ENCODE measurements around the gene TNC. TPM values are rescaled to one million over a fixed set of nuclear protein-coding genes. Genes with fewer than 3 reads are reported as not detected.
"Not testable (repeated sequence)": the region's sequence is repeated elsewhere in the genome, so short reads cannot be mapped to it uniquely, and the experiment has no call there.

The TNC gene
- total and polyA plus RNA-seq, 10 of the 15 experiments (the other 5 are each of a cell fraction or from before 2014, with no cell fraction given) = 0.05 to 4.2 (median 0.14) TPM

GRCh38 chr9:115130176-115130575 is 12.2 kb upstream of the TNC start:
- intact Hi-C loops (cut with micrococcal nuclease; ENCODE audit: unreplicated experiment) = no loop called here
- no peaks in the 10 kb centered on the region for H3K79me2 ChIP-seq (ENCODE audit: control insufficient read depth, insufficient read depth, low read length)
- FAIRE-seq (no peak), ATAC-seq (no peak), DNase-seq (ENCODE audit: low read depth, low spot score) (no peak)
- H3K27ac ChIP-seq (ENCODE audit: control insufficient read depth, insufficient read depth) = no peak overlapping the region
- no TSS peak for BruUV-seq (replicated peaks)
- in situ Hi-C loops (cut with MboI) = no loop called here
- H3K4me1 ChIP-seq (ENCODE audit: control insufficient read depth, insufficient read depth, low read length) = no peaks in the 10 kb centered on the region
- H3K27me3 ChIP-seq (replicated peaks in 1 of 2; ENCODE audit: control insufficient read depth in 2 of 2, insufficient read depth in 2 of 2, low read length in 1 of 2) = no peaks in the 10 kb centered on the region; a peak in 1 of 4 replicates
- ChIA-PET POLR2A (no interaction called here), SMC1A (ENCODE audit: uncharacterized antibody, unreplicated experiment) (no interaction called here), CTCF (no interaction called here), RAD21 (ENCODE audit: unreplicated experiment) (no interaction called here)
- H3K36me3 ChIP-seq (ENCODE audit: control insufficient read depth in 2 of 2, insufficient read depth in 2 of 2, low read length in 1 of 2) = no peaks in the 10 kb centered on the region
- no peak for TF ChIP-seq ZZZ3 (IDR thresholded peaks at IDR 0.05; ENCODE audit: control insufficient read depth, insufficient read length, low read depth)
- TF ChIP-seq HDAC6 (IDR thresholded peaks at IDR 0.05; ENCODE audit: unreplicated experiment) = no peak
- TF ChIP-seq GABPA (IDR thresholded peaks at IDR 0.05; ENCODE audit: low read depth) = no peak
- no peak for TF ChIP-seq CREB1 (IDR thresholded peaks at IDR 0.05; ENCODE audit: low read depth)
- TF ChIP-seq ZBTB33 (IDR thresholded peaks at IDR 0.05) = no peak
- no peak for TF ChIP-seq KDM1A (IDR thresholded peaks at IDR 0.05; ENCODE audit: borderline replicate concordance)
- TF ChIP-seq POLR2AphosphoS2 (IDR thresholded peaks at IDR 0.05; ENCODE audit: low read depth, low read length) = no peak
- TF ChIP-seq MXI1 (IDR thresholded peaks at IDR 0.05; ENCODE audit: low read depth, low read length) = no peak
- no peak for TF ChIP-seq IKZF1 (conservative IDR thresholded peaks at IDR 0.05)
- TF ChIP-seq FOXK2 (IDR thresholded peaks at IDR 0.05) = no peak
- no peak for TF ChIP-seq SPI1 (IDR thresholded peaks at IDR 0.05; ENCODE audit: borderline replicate concordance, insufficient read depth, low read depth, low read length)
- no peak for TF ChIP-seq ETV6 (conservative IDR thresholded peaks at IDR 0.05 in 1 of 2, IDR thresholded peaks at IDR 0.05 in 1 of 2; ENCODE audit: borderline replicate concordance in 1 of 2, low read depth in 1 of 2)
- no peak for TF ChIP-seq ZBED1 (IDR thresholded peaks at IDR 0.05; ENCODE audit: borderline replicate concordance)
- no peak for TF ChIP-seq HDGF (IDR thresholded peaks at IDR 0.05)
- no peak overlapping the region for H3K4me2 ChIP-seq (ENCODE audit: control insufficient read depth, insufficient read depth)
- H2AFZ ChIP-seq (ENCODE audit: control insufficient read depth, low read depth, low read length) = no peak overlapping the region
- no peaks in the 10 kb centered on the region; the same call in 2 of the 3 replicates for H3K9me3 ChIP-seq (replicated peaks; ENCODE audit: control insufficient read depth, insufficient read depth, low read length)
- H3K4me3 ChIP-seq = no peak overlapping the region
- H4K20me1 ChIP-seq (ENCODE audit: control insufficient read depth, insufficient read depth) = no peaks in the 10 kb centered on the region
- no peak overlapping the region for H3K9ac ChIP-seq (ENCODE audit: control insufficient read depth, insufficient read depth, low read length)
- WGBS (ENCODE audit: insufficient coverage, insufficient replicate concordance, low lambda C conversion rate, missing lambda C conversion rate) = 76% methylated on average over 3 of the region's 3 CpGs

- H3K4me3 ChIP-seq; H3K4me2 ChIP-seq (ENCODE audit: control insufficient read depth, insufficient read depth); POLR2A ChIA-PET; H3K9ac ChIP-seq (ENCODE audit: control insufficient read depth, insufficient read depth, low read length); H3K9me3 ChIP-seq (replicated peaks; ENCODE audit: control insufficient read depth, insufficient read depth, low read length); DNase-seq (ENCODE audit: low read depth, low spot score); SMC1A ChIA-PET (ENCODE audit: uncharacterized antibody, unreplicated experiment); H3K27ac ChIP-seq (ENCODE audit: control insufficient read depth, insufficient read depth); BruUV-seq (replicated peaks); RAD21 ChIA-PET (ENCODE audit: unreplicated experiment); CTCF ChIA-PET; H4K20me1 ChIP-seq (ENCODE audit: control insufficient read depth, insufficient read depth); ATAC-seq; intact Hi-C loops (cut with micrococcal nuclease; ENCODE audit: unreplicated experiment); H3K4me1 ChIP-seq (ENCODE audit: control insufficient read depth, insufficient read depth, low read length); H3K79me2 ChIP-seq (ENCODE audit: control insufficient read depth, insufficient read depth, low read length); H3K27me3 ChIP-seq (replicated peaks in 1 of 2; ENCODE audit: control insufficient read depth in 2 of 2, insufficient read depth in 2 of 2, low read length in 1 of 2); H2AFZ ChIP-seq (ENCODE audit: control insufficient read depth, low read depth, low read length); H3K36me3 ChIP-seq (ENCODE audit: control insufficient read depth in 2 of 2, insufficient read depth in 2 of 2, low read length in 1 of 2); FAIRE-seq; in situ Hi-C loops (cut with MboI): not testable (repeated sequence)
- 50% methylated on average over 6 of the region's 6 CpGs for WGBS (ENCODE audit: insufficient coverage, insufficient replicate concordance, low lambda C conversion rate, missing lambda C conversion rate)
These were observed 10.8 kb upstream of the TNC start for GRCh38 chr9:115128726-115129125.
